Measurements from ENCODE around the gene SMIM11. TPM values are rescaled to one million over a fixed set of nuclear protein-coding genes. Genes with fewer than 3 reads are reported as not detected.
"Not testable (repeated sequence)": the region's sequence is repeated elsewhere in the genome, so short reads cannot be mapped to it uniquely, and the experiment has no call there.

Gene SMIM11
- total RNA-seq, 1 donor from 2014 or later, result 16.8 TPM

DNA sequence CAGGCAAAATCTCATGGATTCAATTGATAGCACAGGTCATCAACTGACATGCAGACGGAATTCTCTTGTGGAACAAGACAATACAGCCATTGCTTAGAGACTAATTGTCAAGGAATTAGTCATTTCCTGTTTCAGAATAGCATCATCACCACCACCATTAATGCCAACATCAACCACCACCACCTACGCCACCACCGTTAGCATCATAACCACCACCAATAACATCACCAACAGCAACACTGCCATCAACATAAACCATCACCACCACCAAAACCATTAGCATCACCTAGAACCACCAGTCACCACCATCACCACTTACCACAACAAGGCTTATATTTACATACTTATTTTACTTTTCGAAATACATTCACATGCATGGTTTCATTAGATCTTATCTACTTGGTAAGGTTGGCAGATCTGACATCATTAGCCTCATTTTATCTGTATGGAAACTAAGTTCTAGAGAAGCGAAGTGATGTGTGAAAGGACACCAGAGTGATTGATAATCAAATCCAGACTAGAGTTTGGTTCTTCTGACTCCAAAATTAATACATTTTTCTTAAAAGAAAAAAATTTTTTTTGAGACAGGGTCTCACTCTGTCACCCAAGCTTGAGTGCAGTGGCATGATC lies 42.3 kb downstream of the SMIM11 start:
- intact Hi-C loops (cut with micrococcal nuclease), result not testable (repeated sequence)

DNA sequence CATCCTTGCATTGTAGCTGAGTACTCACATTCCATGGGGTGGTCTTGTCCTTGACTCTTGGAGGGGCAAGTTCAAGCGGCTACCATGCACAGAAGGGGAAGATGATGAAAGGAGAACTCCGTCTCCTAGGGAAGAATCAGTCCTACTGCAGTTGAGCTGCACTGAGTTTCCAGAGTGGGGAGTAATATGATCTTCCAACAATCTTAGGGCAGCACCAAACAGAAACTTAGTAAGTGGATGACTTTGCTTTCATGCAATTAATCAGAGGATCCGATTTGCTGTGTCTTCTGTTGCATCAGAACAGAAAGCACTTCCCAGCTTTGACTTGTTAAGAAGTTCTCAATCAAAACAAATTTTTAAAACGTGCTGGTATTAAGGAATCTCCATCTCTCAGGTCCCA lies 48.5 kb downstream of the SMIM11 start, which contains the start of gene SMIM34:
Gene SMIM34 (minus strand): TSS at position 147 of the 400 bp plus-strand sequence. CDS start 112 bp downstream, at position 35.
- intact Hi-C loops (cut with micrococcal nuclease), result not testable (repeated sequence)

DNA sequence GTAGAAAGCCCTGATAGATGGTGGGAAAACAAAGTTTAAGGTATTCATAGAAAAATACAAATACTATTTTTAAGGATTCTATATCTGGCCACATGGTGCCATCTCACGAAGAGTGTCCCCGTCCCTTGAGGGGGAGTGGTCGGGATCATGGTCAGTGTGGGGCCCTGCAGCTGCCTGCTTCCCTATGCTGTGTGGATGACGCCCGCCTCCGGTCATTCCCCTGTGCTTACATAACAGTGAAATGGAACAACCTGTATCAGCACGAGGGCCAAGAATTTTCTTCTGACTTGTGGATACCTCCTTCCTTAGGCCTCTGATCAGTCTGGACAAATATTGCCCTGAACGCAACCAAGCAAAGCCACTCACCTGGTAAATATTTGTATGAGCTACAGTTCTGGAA lies 52.0 kb downstream of the SMIM11 start:
- intact Hi-C loops (cut with micrococcal nuclease), result not testable (repeated sequence)

DNA sequence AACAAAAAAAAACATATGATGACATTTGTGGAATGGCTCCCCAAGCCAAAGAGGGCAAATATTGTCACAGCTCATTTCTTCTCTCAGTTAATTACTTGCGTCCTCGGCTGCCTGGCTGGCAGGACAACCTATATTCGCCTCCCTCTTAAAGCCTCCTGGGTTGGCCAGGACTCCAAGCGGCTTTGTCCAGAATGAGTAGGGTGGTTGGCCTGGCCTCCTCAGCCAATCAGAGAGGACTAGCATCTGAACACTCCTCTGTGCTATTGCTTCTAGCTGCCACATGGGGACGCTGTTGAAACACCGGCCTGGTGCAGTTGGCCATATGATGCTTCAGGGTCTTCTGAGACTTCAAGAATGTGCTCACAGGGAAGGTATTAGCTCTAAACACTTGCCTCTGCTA lies 53.1 kb downstream of the SMIM11 start:
- intact Hi-C loops (cut with micrococcal nuclease), result not testable (repeated sequence)

DNA sequence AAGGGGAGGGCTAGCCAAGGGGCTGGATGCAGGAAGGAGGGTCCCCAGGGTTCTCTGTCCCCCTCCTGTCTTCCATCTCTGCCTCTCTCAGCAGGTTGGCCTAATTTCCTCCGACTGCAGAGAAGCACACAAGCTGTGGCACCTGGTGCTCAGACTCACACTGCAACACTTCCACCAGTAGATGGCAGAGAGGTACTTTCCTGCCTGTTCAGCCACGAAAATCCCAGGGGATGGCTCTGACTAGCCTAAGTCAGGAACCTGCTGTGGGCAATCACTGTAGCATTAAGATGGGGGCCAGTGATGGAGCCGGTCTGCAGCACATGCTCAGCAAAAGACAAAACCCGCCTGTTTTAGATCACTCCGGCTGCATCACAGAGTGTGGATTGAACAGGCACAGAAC lies 54.4 kb downstream of the SMIM11 start:
- intact Hi-C loops (cut with micrococcal nuclease), result not testable (repeated sequence)

Other genes starting within 250 kb of the SMIM11 start
- not detected in 2 replicates for gene KCNE2, start 11.5 kb upstream of the SMIM11 start, total RNA-seq
- gene SMIM34, start 48.4 kb downstream of the SMIM11 start, total RNA-seq, result not detected in 2 replicates
- 0.37 and 0.41 TPM in 2 replicates for gene KCNE1, start 136.7 kb downstream of the SMIM11 start, total RNA-seq
- gene RCAN1, start 239.6 kb downstream of the SMIM11 start, total RNA-seq, result 8.4 and 8.7 TPM in 2 replicates

Measured in T-helper 1 cell treated with Interleukin-12 subunit alpha and Interleukin-12 subunit beta and Interleukin-4 antibody, amounts not matched to agents 30 ng/mL and 1 ng/mL, for 36 hours (primary cell).